H4 (cell line): ENCODE results near the gene PREX1. TPM values are rescaled to one million over a fixed set of nuclear protein-coding genes. Genes with fewer than 3 reads are reported as not detected.
A peak's percentile ranks its signal among the peaks of the same experiment; 100 is the strongest.
"Not testable (repeated sequence)": the region's sequence is repeated elsewhere in the genome, so short reads cannot be mapped to it uniquely, and the experiment has no call there.

Source experiments
- DNase-seq: peaks from one replicate; pipeline ENCODE4 v3.0.0-alpha.2; 2015; ENCODE audit warnings: low spot score
- total RNA-seq: library from RNA; depleted of rRNA; stranded (reverse); fragments of >200 nt; shearing (Covaris generic); gene quantifications from 2 replicates; pipeline ENCODE4 v1.2.3, GENCODE V29; 2014

PREX1 gene
- total RNA-seq, 1 experiment from 2014 or later = 3.1 TPM

- DNase-seq = no peak
Observed at GRCh38 chr20:48776306-48776705, 51.5 kb downstream of the PREX1 start.

GRCh38 chr20:48775545-48775944 lies 52.3 kb downstream of the PREX1 start:
- not testable (repeated sequence) for DNase-seq

- no peak for DNase-seq
Observed at GRCh38 chr20:48774696-48775095, 53.1 kb downstream of the PREX1 start.

GRCh38 chr20:48773837-48774418 lies 53.9 kb downstream of the PREX1 start:
- DNase-seq = no peak

GRCh38 chr20:48772183-48772976 lies 55.4 kb downstream of the PREX1 start:
- DNase-seq = no peak

GRCh38 chr20:48771542-48771941 lies 56.3 kb downstream of the PREX1 start:
- no peak for DNase-seq

- no peak for DNase-seq
Observed at GRCh38 chr20:48770700-48771442, 56.9 kb downstream of the PREX1 start.

- DNase-seq = no peak
Observed at GRCh38 chr20:48769069-48769983, 58.5 kb downstream of the PREX1 start.

GRCh38 chr20:48766961-48767960 lies 60.5 kb downstream of the PREX1 start:
- DNase-seq = no peak

- no peak for DNase-seq
Observed at GRCh38 chr20:48766205-48766604, 61.6 kb downstream of the PREX1 start.

GRCh38 chr20:48765359-48765758 lies 62.4 kb downstream of the PREX1 start:
- DNase-seq = no peak

GRCh38 chr20:48763216-48763914 lies 64.4 kb downstream of the PREX1 start:
- DNase-seq = no peak

- no peak for DNase-seq
Observed at GRCh38 chr20:48761874-48762273, 65.9 kb downstream of the PREX1 start.

GRCh38 chr20:48761023-48761785 lies 66.6 kb downstream of the PREX1 start:
- no peak for DNase-seq

GRCh38 chr20:48760403-48760983 lies 67.3 kb downstream of the PREX1 start:
- peak; percentile 71 for DNase-seq

GRCh38 chr20:48759631-48760245 lies 68.1 kb downstream of the PREX1 start:
- no peak for DNase-seq

- DNase-seq = no peak
Observed at GRCh38 chr20:48758206-48758820, 69.5 kb downstream of the PREX1 start.

GRCh38 chr20:48756774-48757173 lies 71.0 kb downstream of the PREX1 start:
- DNase-seq = not testable (repeated sequence)
